Activated T-cell treated with anti-CD3 and anti-CD28 coated beads for 48 hours (primary cell): Measurements from ENCODE around the gene KCNK2.

ENCODE experiments used
- DNase-seq: peaks from one replicate; pipeline ENCODE4 v3.0.0-alpha.2; 2020; ENCODE audit warnings: low read depth

KCNK2 gene

DNA sequence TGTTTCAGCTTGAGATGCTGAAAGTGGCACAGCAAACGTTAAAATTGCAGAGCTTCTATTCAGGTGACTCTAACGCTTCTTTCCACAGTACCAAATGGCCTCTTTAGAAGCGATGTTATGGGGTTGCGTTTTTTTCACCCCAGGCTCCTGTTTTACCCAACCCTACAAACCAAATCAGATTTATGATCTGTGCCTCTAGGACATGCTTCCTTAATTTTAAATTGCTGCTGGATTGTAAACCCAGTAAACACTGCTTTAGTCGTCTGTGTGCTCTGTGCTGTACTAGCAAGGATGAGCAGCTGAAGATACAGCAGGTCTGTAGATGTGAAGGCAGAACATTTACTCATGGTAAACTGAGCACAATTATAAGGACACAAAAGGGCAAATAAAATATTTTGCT is 13.0 kb downstream of the KCNK2 start:
- DNase-seq, result no peak

- DNase-seq, result no peak
Measured at GRCh38 chr1:215101511-215101910, 19.0 kb downstream of the KCNK2 start.

DNA sequence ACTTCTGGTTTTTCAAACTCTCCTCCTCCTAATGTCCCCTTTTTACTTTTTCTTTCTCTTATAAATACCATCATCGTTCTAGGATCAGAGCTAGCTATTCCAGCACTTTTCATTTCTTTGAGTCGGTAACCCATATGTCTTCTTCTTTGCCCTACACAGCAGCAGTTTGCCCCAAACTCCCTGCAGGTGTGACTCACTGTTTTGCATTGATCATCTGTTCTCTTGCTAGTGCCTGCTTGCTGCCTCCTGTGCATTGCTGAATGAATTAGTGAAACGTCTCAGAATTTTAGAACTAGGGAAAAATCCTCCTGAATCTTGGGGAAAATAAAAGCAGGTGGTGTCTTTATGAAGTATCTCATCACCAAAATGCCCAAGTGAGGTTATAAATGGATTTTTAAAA is 21.7 kb downstream of the KCNK2 start:
- DNase-seq, result no peak

DNA sequence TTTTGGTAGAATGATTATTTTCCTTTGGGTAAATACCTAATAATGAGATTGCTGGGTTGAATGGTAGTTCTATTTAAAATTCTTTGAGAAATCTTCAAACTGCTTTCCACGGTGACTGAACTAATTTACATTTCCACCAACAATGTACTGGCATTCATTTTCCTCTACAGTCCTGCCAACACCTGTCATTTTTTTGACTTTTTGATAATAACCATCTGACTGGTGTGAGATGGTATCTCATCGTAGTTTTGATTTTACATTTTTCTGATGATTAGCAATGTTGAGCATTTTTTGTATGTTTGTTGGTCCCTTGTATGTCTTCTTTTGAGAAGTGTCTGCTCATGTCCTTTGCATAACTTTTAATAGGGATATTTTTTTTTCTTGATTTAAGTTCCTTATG is 23.5 kb downstream of the KCNK2 start:
- no peak for DNase-seq

- DNase-seq, result no peak
Measured at GRCh38 chr1:215109171-215109570, 26.6 kb downstream of the KCNK2 start.

- no peak for DNase-seq
Measured at GRCh38 chr1:215111916-215112315, 29.4 kb downstream of the KCNK2 start.

GRCh38 chr1:215113776-215114153 is 31.2 kb downstream of the KCNK2 start:
- DNase-seq, result no peak

DNA sequence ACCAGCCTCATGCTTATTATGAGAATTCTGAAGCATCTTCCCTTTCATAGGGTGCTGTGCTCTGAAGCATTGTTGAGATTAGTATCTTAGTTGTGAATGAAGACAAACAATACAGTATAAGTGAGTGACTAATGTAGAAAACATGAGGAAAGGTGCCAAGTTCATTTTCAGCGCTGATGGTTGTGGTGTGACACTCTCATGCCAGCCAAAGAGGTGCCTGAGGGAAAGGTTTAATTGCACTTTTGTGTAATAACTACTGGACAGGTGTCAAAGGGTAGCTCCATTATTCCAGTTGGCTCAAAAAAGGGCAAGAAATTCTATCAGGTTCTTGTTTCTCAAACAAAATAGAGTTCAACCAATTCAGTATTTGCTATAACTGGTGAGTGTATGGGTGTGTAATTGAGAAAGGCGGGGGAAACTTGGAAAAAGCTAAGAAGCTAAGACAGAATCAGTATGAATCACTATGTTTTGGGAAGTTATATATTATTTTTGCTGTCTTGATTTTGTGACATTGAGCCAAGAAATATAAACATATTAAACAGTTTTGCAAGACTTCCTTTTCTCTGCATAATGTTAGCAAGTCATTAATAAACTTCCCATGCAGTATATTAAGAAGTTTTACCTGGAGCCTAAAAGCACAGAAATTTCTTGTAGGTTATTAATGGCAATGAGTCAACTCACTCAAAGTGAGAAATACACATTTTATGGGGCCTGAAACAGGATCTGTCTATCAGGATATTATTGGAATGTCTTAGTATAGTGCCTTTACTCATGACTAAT is 31.8 kb downstream of the KCNK2 start:
- no peak for DNase-seq

- DNase-seq, result no peak
Measured at GRCh38 chr1:215115760-215116159, 33.2 kb downstream of the KCNK2 start.

- no peak for DNase-seq
Measured at GRCh38 chr1:215118081-215118480, 35.5 kb downstream of the KCNK2 start.

DNA sequence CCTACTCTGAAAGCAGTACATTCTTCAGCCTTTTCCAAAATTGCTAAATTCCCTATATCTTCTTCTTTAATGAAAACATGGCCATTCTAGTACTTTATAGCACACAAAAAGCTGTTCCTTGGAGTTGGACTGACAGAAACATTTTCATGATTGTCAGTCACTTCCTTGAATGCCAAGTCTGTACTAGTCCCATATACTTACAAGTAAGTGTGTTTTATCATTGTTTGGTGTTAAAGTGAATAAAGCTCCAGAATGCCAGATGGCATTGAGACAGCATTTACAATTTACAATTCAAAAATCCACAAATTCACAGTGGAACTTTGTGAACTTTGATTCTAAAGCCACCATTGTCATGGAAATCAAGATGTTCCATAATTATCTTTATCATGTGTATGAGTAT is 36.5 kb downstream of the KCNK2 start:
- DNase-seq, result no peak

GRCh38 chr1:215119719-215120365 is 37.3 kb downstream of the KCNK2 start:
- DNase-seq, result no peak

- no peak for DNase-seq
Measured at GRCh38 chr1:215128504-215128903, 46.0 kb downstream of the KCNK2 start.

- DNase-seq, result no peak
Measured at GRCh38 chr1:215131291-215131690, 48.8 kb downstream of the KCNK2 start.

DNA sequence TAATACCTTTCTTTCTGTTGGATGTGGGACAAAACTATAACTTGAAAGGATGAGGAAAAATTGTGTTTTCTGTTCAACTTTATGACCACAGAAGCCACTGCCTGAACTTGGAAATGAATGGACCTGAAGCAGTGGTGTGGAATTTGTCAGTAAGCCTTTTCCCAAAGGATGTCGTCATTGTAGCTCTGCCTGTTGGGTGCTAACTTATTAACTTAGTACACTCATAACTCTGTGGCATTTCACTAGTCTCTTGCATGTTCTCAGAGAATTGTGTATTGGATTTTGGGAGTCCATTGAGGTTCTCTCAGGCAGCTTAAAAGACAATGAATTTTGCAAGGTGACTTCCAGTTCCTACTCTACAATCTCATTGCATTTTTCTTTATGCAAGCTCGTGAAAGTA is 49.6 kb downstream of the KCNK2 start:
- no peak for DNase-seq

DNA sequence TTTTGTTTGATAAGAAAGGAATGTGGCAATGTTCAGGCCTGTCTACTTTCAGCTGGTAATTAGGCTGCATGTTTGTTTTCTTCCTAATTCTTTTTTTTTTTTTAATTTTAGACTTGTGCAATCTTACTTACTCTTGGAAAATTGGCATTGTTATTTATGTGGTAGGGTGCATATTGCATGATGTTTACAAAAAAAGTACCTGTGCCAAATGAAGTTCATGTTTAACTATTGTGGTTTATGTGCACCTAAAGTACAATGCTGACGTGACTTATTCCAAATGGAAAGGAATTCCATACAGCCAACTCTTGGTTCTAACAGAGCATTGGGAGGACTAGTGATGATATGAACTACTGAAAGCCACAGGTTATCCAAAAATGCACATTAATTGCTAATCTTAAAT is 51.0 kb downstream of the KCNK2 start:
- no peak for DNase-seq

DNA sequence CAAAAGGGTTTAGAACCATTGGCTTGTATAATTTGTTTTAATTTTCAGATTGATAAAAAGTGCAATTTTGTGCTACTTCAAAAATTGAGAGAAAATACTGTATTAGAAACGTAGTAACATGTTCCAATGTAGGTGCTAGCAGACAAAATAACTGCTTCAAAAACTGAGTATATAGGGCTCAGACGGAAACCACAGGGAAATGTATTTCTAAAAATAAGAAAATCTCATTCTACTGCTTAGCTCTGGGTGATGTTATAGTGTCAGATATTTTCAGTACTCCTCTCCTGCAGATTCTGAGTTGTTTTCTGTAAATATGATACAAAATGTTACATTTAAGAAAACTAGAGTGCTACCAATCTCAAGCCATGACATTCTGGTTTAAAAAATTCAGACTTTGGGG is 55.4 kb downstream of the KCNK2 start:
- no peak for DNase-seq

- no peak for DNase-seq
Measured at GRCh38 chr1:215140135-215140534, 57.6 kb downstream of the KCNK2 start.

- DNase-seq, result no peak
Measured at GRCh38 chr1:215141460-215141859, 58.9 kb downstream of the KCNK2 start.

DNA sequence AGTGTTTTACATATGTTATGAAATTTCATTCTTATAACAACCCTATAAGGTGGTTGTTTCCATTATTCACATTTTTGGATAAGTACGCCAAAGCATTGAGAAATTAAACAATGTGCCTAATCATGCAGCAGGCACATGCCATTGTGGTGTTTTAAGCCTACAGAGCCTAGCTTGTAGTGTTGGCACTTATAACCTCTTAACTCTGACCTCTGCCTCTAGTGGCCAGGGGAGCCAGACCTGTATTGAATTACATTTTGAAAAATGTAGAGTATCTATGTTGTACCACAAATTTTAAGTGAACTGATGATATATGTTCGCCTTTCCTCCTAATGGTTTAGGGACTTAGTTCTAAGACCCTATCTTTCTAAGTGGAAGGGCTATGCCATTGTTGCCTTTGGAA is 61.0 kb downstream of the KCNK2 start:
- DNase-seq, result no peak

DNA sequence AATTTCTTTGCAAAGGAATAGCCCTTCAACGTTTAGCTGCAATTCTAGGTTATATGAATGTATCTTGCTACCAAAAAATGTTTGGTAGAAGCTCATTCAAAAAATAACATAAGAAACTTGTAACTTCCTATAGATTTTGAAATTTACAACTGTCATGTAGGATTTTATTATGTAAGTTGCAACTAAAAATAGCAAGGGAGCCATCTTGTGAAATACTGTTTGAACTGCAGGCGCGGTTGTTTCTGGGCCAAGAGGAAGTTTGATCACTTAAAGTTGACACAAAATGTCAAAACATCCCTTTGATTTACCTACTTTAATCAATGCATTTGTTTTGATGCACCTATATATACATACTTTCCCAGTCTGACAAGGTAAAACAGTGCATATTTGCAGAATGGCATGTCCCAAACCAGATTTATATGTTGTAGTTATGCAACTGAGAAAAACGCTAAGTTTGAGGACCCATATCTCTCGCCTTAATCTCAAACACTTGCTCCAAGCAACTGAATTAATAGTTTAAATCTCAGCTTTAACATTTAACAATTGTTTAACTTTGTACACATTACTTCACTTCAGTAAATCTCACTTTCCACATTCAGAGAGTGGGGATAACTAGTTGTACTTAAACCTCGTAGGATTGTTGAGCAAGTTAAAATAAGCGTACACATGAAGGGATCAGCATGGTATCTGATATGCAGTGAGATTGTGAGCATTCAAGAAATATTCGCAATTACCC is 63.9 kb downstream of the KCNK2 start:
- DNase-seq, result no peak

GRCh38 chr1:215147024-215147423 is 64.5 kb downstream of the KCNK2 start:
- no peak for DNase-seq

DNA sequence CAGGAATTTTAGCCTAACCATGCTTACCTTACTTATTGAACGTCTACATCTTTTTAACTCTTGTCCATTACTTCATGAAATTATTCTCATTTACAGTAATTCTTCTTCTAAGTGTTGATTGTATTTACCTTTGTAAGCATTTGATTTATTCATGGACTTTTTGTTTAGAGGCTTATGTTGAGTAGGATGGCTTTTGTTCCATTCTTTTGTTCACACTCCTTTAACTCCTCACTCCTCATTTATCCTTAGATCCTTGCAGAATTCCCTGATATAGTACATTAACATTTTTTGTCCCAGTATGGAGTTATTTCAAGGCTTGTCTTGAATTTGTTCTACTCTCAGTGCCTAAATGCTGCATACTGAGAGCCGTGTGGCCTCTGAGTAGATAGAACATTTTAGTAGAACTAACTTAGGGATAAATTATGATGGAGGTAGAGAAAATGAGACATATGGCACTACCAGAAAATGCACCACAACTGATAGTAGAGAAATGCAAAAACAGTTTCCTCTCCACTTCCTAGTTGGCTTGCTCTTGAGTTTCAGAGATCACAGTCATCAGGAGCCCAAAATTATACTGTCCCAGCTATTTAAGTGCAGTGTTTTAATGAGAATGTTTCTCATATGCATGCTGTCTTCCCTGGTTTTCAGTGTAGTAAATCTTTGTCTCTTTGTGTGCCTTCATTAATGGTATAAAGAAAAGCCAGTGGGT is 69.5 kb downstream of the KCNK2 start:
- no peak for DNase-seq
